Fibroblast of pulmonary artery (primary cell): ENCODE measurements around the gene CCDC7.
"Not testable (repeated sequence)": the region's sequence is repeated elsewhere in the genome, so short reads cannot be mapped to it uniquely, and the experiment has no call there.

Experiments
- DNase-seq: peaks from one replicate; pipeline ENCODE4 v3.0.0-alpha.2; 2010; ENCODE audit warnings: low read depth
- H3K4me3 ChIP-seq: replicated peaks from 2 replicates; pipeline ENCODE4 v1.5.1; 2011; ENCODE audit warnings: low read depth, mild to moderate bottlenecking, control low read depth, low read length, moderate library complexity
- CTCF ChIP-seq: IDR thresholded peaks from 2 replicates; pipeline ENCODE4 v1.5.1; 2011; ENCODE audit warnings: mild to moderate bottlenecking, control low read depth, low read length, inconsistent platforms; ENCODE audit errors: missing control alignments

Gene CCDC7

GRCh38 chr10:32680803-32681557 is 235.0 kb downstream of the CCDC7 start:
- no peak overlapping the region for H3K4me3 ChIP-seq
- no peak for TF ChIP-seq CTCF
- DNase-seq: no peak

- H3K4me3 ChIP-seq: no peak overlapping the region
- DNase-seq: no peak
- no peak for TF ChIP-seq CTCF
These were observed 238.4 kb downstream of the CCDC7 start for GRCh38 chr10:32684291-32684690.

DNA sequence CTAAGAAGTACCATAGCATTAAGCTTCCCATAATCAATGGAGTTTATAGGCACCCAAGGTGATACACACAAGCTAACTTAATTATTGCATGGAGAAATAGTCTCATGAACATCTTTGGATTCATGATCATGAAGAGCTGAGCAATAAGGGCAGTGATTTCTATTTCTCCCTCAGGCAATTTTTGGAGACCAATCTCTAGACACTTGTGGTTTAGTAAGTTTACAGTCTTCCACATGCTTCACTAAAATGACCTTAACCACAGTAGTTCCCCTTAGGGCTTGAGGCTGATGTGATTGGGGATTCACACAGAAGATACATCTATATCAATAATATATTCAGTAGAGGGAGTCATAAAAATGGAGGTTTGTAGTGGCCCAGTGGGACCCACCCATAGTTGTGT is 241.2 kb downstream of the CCDC7 start:
- no peak for TF ChIP-seq CTCF
- no peak overlapping the region for H3K4me3 ChIP-seq
- DNase-seq: no peak

- H3K4me3 ChIP-seq: no peak overlapping the region
- no peak for TF ChIP-seq CTCF
- DNase-seq: no peak
These were observed 241.6 kb downstream of the CCDC7 start for GRCh38 chr10:32687546-32687945.

DNA sequence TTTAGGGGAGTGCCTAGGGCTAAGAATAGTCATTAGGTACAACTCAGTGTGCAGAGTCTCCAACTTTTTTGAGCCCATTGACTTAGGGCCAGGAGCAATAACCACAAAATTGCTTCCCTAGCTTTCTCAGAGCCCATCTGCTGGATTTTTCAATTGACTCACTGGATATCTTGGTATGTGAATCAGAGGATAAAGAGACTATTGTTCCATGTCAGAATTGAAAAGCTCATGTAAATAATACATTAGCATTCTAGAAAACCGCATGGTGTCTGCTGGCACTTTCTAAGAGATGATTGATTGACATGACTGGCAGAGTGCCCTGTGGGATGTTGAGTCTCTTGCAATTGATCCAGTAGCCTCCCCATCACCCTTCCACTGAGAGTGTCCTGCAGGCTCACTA is 246.2 kb downstream of the CCDC7 start:
- no peak overlapping the region for H3K4me3 ChIP-seq
- TF ChIP-seq CTCF: no peak
- peak; percentile 60 for DNase-seq

DNA sequence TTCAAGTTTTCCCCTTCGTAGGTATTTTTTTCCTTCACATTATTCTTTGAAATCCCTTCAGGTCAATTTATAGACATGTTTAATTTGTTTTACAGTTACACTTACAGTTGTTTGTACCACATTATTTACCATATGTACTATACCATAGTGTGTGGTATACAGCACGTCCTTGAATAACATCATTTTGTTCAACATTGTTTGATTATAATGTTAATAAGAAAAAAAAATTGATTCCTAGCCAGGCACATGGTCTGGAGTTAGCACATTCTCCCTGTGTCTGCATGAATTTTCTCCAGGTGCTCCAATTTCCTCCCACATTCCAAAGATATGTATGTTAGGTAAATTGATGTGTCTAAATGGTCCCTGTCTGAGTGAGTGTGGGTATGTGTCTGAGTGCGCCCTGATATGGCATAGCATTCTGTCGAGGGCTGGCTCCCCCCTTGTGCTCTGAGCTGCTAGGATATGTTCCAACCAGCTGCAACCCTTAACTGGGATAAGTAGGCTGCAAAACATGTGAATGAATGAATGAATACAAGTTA is 247.6 kb downstream of the CCDC7 start:
- no peak for DNase-seq
- no peak for TF ChIP-seq CTCF
- no peak overlapping the region for H3K4me3 ChIP-seq

- not testable (repeated sequence) for DNase-seq, H3K4me3 ChIP-seq
These were observed 253.7 kb downstream of the CCDC7 start for GRCh38 chr10:32699683-32700082.
